ENCODE results near the gene TRDMT1.

Gene TRDMT1

DNA sequence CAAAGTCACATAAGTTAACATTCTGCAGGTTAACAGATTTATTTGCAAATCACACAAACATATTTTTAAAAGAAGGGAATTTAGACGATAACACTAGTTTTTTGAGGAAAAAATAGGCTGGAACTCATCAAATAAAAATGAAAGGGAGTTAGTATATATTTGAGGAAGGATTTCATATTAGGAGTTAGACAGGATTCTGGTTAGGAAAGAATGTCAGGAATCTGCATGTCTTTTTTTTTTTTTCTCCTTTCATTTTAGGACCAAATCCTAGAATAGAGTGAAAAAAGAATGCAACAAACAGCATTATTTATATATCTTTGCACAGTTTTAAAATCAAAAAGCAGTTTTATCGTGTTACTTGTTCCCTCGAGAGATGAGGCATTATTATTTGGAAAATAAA is 8.9 kb upstream of the TRDMT1 start:
- Mint-ChIP-seq H3K27ac (no peak overlapping the region), H3K27me3 (no peaks in the 10 kb centered on the region), H3K4me1 (ENCODE audit: low read depth) (peaks cover 55% of the 10 kb centered on the region), H3K4me3 (no peak overlapping the region), H3K36me3 (ENCODE audit: low read depth) (no peaks in the 10 kb centered on the region), H3K9me3 (no peaks in the 10 kb centered on the region)
- intact Hi-C loops (cut with micrococcal nuclease): no loop called here

DNA sequence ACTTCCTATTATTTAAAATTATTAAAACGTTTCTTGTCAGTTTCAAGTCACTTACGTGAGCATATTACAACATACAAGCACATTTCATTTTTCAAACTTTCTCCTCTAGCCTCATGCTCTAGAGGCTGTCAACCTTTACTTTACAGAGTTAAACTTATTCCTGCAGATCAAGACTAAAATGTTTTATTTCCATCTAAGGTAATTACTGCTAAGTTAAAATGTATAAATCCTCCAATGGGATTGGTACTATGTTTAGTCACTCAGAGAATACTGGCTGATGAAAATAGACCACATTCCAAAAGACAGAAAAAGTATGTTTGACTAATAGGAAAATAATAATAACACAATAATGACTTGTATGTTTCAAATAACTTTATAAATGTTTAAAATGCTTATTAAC is 8.4 kb upstream of the TRDMT1 start:
- no peaks in the 10 kb centered on the region for H3K9me3 Mint-ChIP-seq
- H3K27ac Mint-ChIP-seq: no peak overlapping the region
- H3K27me3 Mint-ChIP-seq: no peaks in the 10 kb centered on the region
- no peaks in the 10 kb centered on the region for H3K36me3 Mint-ChIP-seq (ENCODE audit: low read depth)
- intact Hi-C loops (cut with micrococcal nuclease): no loop called here
- H3K4me3 Mint-ChIP-seq: no peak overlapping the region
- peaks cover 51% of the 10 kb centered on the region for H3K4me1 Mint-ChIP-seq (ENCODE audit: low read depth)

DNA sequence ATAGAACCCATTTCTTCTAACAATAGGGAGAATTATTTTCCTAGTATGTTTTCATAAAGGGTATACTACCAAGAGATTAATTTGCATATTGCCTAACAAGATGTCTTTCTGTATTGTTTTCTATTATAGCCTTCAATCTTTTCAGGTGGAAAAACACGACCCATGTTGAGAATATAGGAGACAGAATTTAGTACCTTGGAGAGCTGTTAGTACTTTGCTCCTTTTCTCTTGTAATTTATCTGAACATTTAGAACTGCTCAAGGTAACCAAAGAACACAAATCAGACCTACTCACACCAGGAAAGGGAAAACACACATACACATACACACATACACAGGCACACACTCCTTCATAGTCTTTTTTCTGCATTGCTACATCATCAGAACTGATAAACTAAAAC is 7.8 kb upstream of the TRDMT1 start:
- peaks cover 52% of the 10 kb centered on the region for H3K4me1 Mint-ChIP-seq (ENCODE audit: low read depth)
- intact Hi-C loops (cut with micrococcal nuclease): no loop called here
- no peak overlapping the region for H3K27ac Mint-ChIP-seq
- H3K9me3 Mint-ChIP-seq: no peaks in the 10 kb centered on the region
- H3K27me3 Mint-ChIP-seq: no peaks in the 10 kb centered on the region
- no peaks in the 10 kb centered on the region for H3K36me3 Mint-ChIP-seq (ENCODE audit: low read depth)
- no peak overlapping the region for H3K4me3 Mint-ChIP-seq

DNA sequence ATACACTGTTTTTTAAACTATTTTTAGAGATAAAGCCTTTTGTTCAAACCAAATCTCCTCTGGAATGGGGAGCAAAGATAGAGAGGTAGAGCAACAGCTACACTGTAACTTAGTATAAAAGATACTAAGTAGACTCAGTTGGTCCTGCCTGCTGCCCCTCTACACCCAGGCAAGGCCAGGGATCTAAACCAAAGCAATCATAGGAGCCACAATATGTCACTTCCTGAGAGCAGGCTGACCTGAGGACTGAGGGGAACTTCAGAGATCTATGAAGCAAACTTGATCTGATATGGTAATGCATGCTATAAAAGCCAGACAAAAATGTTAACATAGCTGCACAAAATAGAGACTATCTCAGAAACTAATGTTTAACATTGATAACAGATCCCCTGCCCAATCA is 7.0 kb upstream of the TRDMT1 start:
- H3K27ac Mint-ChIP-seq: no peak overlapping the region
- intact Hi-C loops (cut with micrococcal nuclease): no loop called here
- H3K9me3 Mint-ChIP-seq: no peaks in the 10 kb centered on the region
- H3K27me3 Mint-ChIP-seq: no peaks in the 10 kb centered on the region
- peaks cover 53% of the 10 kb centered on the region for H3K4me1 Mint-ChIP-seq (ENCODE audit: low read depth)
- no peak overlapping the region for H3K4me3 Mint-ChIP-seq
- no peaks in the 10 kb centered on the region for H3K36me3 Mint-ChIP-seq (ENCODE audit: low read depth)

DNA sequence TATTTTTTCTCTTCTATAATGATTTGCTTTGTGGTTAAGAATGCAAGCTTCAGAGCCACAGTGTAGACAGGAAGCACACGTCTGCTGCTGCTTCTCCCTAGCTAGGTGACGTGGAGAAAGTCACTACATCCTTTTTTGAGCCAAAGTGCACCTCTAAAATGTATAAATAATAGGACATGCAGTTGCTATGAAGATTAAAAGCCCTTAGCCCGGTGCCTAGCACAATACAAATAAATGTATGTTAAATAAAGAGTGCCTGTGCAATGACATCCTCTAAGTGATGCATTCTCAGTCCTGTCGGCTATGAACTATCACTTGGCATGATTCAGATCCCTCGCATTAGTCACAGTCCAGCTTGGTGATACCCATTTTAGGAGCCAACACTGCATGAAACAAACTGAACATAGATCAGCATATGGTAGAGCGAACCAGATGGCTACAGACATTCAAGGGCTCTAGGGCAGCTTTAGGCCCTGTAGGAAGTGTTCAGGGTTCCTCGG is 4.8 kb upstream of the TRDMT1 start:
- intact Hi-C loops (cut with micrococcal nuclease): no loop called here
- Mint-ChIP-seq H3K27me3 (no peaks in the 10 kb centered on the region), H3K4me1 (ENCODE audit: low read depth) (peaks cover 56% of the 10 kb centered on the region), H3K27ac (peak overlapping the region; percentile 79), H3K9me3 (no peaks in the 10 kb centered on the region), H3K4me3 (no peak overlapping the region), H3K36me3 (ENCODE audit: low read depth) (peaks cover 5% of the 10 kb centered on the region)

GRCh38 chr10:17203416-17203815 is 1.9 kb upstream of the TRDMT1 start:
- Mint-ChIP-seq H3K36me3 (ENCODE audit: low read depth) (peaks cover 11% of the 10 kb centered on the region), H3K27me3 (no peaks in the 10 kb centered on the region), H3K27ac (peak overlapping the region; percentile 99), H3K4me1 (ENCODE audit: low read depth) (peaks cover 68% of the 10 kb centered on the region), H3K9me3 (no peaks in the 10 kb centered on the region), H3K4me3 (no peak overlapping the region)
- intact Hi-C loops (cut with micrococcal nuclease): loop anchor here (5.0 kb wide), 1 partner anchor 76 kb away; the partner anchor contains the start of gene CUBN

- Mint-ChIP-seq H3K27ac (peak overlapping the region; percentile 99), H3K9me3 (no peaks in the 10 kb centered on the region), H3K36me3 (ENCODE audit: low read depth) (peaks cover 11% of the 10 kb centered on the region), H3K4me1 (ENCODE audit: low read depth) (peaks cover 66% of the 10 kb centered on the region), H3K27me3 (no peaks in the 10 kb centered on the region), H3K4me3 (no peak overlapping the region)
- intact Hi-C loops (cut with micrococcal nuclease): loop anchor here (5.0 kb wide), 1 partner anchor 76 kb away; the partner anchor contains the start of gene CUBN
Observed at GRCh38 chr10:17202999-17203398, 1.5 kb upstream of the TRDMT1 start.

GRCh38 chr10:17202506-17202905 is 1.0 kb upstream of the TRDMT1 start:
- Mint-ChIP-seq H3K36me3 (ENCODE audit: low read depth) (peaks cover 11% of the 10 kb centered on the region), H3K4me3 (no peak overlapping the region), H3K27me3 (no peaks in the 10 kb centered on the region), H3K9me3 (no peaks in the 10 kb centered on the region), H3K4me1 (ENCODE audit: low read depth) (peaks cover 66% of the 10 kb centered on the region), H3K27ac (peak overlapping the region; percentile 99)
- intact Hi-C loops (cut with micrococcal nuclease): loop anchor here (5.0 kb wide), 1 partner anchor 75 kb away; the partner anchor contains the start of gene CUBN

- peaks cover 63% of the 10 kb centered on the region for H3K4me1 Mint-ChIP-seq (ENCODE audit: low read depth)
- H3K27ac Mint-ChIP-seq: peak overlapping the region; percentile 99
- H3K4me3 Mint-ChIP-seq: peak overlapping the region; percentile 96
- intact Hi-C loops (cut with micrococcal nuclease): loop anchor here (1.0 to 5.0 kb wide), 3 partner anchors 15 to 74 kb away; partner anchors contain the start of gene CUBN
- no peaks in the 10 kb centered on the region for H3K27me3 Mint-ChIP-seq
- H3K36me3 Mint-ChIP-seq (ENCODE audit: low read depth): peaks cover 11% of the 10 kb centered on the region
- H3K9me3 Mint-ChIP-seq: no peaks in the 10 kb centered on the region
Observed at GRCh38 chr10:17201794-17202116, 283 bp upstream of the TRDMT1 start.

DNA sequence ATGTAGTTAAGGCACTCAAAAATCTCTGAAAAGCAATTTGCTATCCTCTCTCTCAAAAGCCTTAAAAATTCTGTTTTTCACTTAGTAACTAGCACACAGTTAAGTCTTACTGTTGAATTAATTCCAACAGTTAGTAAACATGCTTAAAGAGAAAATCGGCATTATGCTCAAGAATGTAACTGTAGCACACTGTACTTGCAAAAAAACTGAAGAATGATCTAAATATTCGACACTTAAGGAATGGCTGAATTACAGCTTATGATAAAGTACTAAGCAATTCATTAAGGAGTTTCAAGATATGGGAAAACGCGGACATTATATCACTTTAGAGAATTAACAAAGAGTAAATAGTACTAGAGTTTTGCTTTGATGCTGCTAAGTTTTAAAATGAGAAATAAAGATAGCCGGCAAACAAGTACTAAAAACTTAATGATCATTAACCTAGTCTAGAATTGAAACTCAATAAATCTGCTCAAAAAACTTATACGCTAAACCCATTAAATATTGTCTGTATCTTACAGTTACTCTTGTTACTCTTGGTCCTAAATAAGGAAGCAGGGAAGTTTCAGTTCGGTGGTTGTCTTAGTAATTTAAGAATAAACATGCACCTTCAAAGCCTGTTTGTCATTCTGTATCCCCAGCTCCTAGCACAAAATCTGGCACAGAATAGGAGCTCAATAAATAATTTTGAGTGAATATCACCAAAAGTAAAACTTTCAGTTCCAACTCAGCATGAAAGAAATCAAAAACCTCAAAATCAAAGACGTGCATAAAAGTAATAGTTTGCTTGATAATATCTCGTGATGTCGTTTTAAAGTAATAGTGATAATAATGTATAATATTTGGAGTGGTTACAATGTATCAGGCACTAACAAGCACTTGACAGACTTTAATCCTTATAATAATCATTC is 1.2 kb downstream of the TRDMT1 start:
- H3K4me1 Mint-ChIP-seq (ENCODE audit: low read depth): peaks cover 52% of the 10 kb centered on the region
- H3K36me3 Mint-ChIP-seq (ENCODE audit: low read depth): peaks cover 11% of the 10 kb centered on the region
- peak overlapping the region; percentile 99 for H3K27ac Mint-ChIP-seq
- intact Hi-C loops (cut with micrococcal nuclease): loop anchor here (5.0 kb wide), 1 partner anchor 73 kb away; the partner anchor contains the start of gene CUBN
- H3K27me3 Mint-ChIP-seq: no peaks in the 10 kb centered on the region
- H3K9me3 Mint-ChIP-seq: no peaks in the 10 kb centered on the region
- peak overlapping the region; percentile 96 for H3K4me3 Mint-ChIP-seq

- peak overlapping the region; percentile 99 for H3K27ac Mint-ChIP-seq
- intact Hi-C loops (cut with micrococcal nuclease): no loop called here
- no peaks in the 10 kb centered on the region for H3K27me3 Mint-ChIP-seq
- H3K4me1 Mint-ChIP-seq (ENCODE audit: low read depth): peaks cover 48% of the 10 kb centered on the region
- no peak overlapping the region for H3K4me3 Mint-ChIP-seq
- no peaks in the 10 kb centered on the region for H3K9me3 Mint-ChIP-seq
- peaks cover 11% of the 10 kb centered on the region for H3K36me3 Mint-ChIP-seq (ENCODE audit: low read depth)
Observed at GRCh38 chr10:17199351-17199804, 2.1 kb downstream of the TRDMT1 start.

DNA sequence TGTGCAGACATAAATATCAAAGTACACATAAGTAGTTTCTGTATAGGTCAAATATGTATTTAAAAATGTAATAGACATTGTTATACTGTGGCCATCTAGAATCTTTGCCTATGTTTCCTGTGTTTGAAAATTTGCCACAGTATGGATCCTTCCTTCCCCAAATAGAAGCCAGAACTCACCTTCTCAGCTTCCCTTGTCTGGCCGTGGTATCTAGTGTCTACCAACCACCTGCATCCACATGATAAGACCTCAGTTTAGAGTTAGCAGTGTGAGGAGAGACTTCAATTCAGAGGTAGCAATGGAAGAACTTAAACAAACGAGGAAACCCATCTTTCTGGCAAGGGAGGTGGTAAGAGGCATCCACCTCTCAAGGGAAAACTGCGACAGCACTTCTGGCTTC is 4.9 kb downstream of the TRDMT1 start:
- Mint-ChIP-seq H3K4me1 (ENCODE audit: low read depth) (peaks cover 22% of the 10 kb centered on the region), H3K36me3 (ENCODE audit: low read depth) (peaks cover 9% of the 10 kb centered on the region), H3K27ac (no peak overlapping the region), H3K4me3 (no peak overlapping the region), H3K9me3 (no peaks in the 10 kb centered on the region), H3K27me3 (no peaks in the 10 kb centered on the region)
- intact Hi-C loops (cut with micrococcal nuclease): no loop called here

DNA sequence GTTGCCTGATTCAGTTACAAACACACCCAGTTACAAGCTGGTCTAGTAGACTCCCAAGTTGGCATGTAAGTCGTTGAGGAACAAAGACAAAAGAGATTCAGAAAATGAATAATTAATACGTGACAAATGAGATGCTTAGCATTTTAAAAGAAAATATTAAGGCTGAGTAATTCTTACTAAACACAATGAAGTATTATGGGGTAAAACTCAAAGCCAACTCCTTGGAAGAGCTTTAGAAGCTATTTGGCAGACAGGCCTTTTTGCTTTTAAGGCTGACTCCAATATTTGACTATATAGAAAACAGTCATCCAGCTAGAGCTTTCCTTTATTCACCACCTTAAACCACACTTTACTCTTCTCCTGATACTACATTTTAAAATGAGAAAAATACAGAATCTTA is 5.4 kb downstream of the TRDMT1 start:
- no peaks in the 10 kb centered on the region for H3K27me3 Mint-ChIP-seq

DNA sequence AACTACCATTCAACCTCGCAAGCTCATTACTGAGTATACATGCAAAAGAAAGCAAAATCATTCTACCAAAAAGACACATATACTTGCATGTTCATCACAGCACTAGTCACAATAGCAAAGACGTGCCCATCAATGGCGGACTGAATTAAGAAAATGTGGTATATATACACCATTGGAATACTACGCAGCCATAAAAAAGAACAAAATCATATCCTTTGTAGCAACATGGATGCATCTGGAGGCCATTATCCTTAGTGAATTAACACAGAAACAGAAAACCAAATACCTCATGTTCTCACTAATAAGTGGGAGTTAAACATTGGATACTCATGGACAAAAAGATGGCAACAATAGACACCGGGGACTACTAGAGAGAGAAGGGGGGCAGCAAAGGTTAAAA is 6.4 kb downstream of the TRDMT1 start:
- H3K36me3 Mint-ChIP-seq (ENCODE audit: low read depth): no peaks in the 10 kb centered on the region
- intact Hi-C loops (cut with micrococcal nuclease): no loop called here
- no peaks in the 10 kb centered on the region for H3K9me3 Mint-ChIP-seq
- H3K27ac Mint-ChIP-seq: no peak overlapping the region
- no peak overlapping the region for H3K4me3 Mint-ChIP-seq
- H3K4me1 Mint-ChIP-seq (ENCODE audit: low read depth): peaks cover 18% of the 10 kb centered on the region
- no peaks in the 10 kb centered on the region for H3K27me3 Mint-ChIP-seq

More for the DNA sequence above, 5.4 kb downstream of the TRDMT1 start:
- intact Hi-C loops (cut with micrococcal nuclease): no loop called here
- no peak overlapping the region for H3K27ac Mint-ChIP-seq
- H3K4me3 Mint-ChIP-seq: no peak overlapping the region
- H3K36me3 Mint-ChIP-seq (ENCODE audit: low read depth): peaks cover 4% of the 10 kb centered on the region
- peaks cover 18% of the 10 kb centered on the region for H3K4me1 Mint-ChIP-seq (ENCODE audit: low read depth)
- no peaks in the 10 kb centered on the region for H3K9me3 Mint-ChIP-seq
